PC-9 (cell line): ENCODE data around the gene B4GALNT2. TPM values are rescaled to one million over a fixed set of nuclear protein-coding genes. Genes with fewer than 3 reads are reported as not detected.
A peak's percentile ranks its signal among the peaks of the same experiment; 100 is the strongest.

Experiments
- BruUV-seq: library from RNA; stranded (reverse); fragments of 400-500 nt; replicated peaks from 2 replicates; lab custom pipeline; 2021; lab: Mats Ljungman, UMichigan
- CTCF ChIA-PET: fragments of 300-600 bp; sonication (Branson Sonifier 250); formaldehyde crosslinking; loops from one replicate; lab custom pipeline; 2022; ENCODE audit warnings: antibody characterized with exemption; lab: Charles Lee
- POLR2A ChIA-PET: fragments of 300-600 bp; sonication (Branson Sonifier 250); formaldehyde crosslinking; loops from one replicate; lab custom pipeline; 2022; ENCODE audit warnings: antibody characterized with exemption; ENCODE audit not compliant: unreplicated experiment; lab: Charles Lee
- DNase-seq, 2 experiments: peaks; one replicate each; pipeline versions ENCODE4 v3.0.0 to v3.0.0-alpha.2; 2015 to 2022; ENCODE audit warnings: mixed read lengths in 1 of 2
- H2AFZ ChIP-seq: fragments of 200-600 bp; sonication (generic); 2 replicates; pipeline ENCODE4 v1.8.1; 2017; ENCODE audit warnings: antibody characterized with exemption
- H3F3A ChIP-seq: fragments of 200-600 bp; sonication (generic); 2 replicates; pipeline ENCODE4 v1.8.1; 2017; ENCODE audit warnings: antibody characterized with exemption, mild to moderate bottlenecking, low read depth; ENCODE audit not compliant: insufficient read depth
- H3K27ac ChIP-seq: fragments of 200-600 bp; sonication (generic); 2 replicates; pipeline ENCODE4 v1.6.1; 2016; ENCODE audit warnings: mixed run types
- H3K27me3 ChIP-seq: fragments of 200-600 bp; sonication (generic); 2 replicates; pipeline ENCODE4 v1.6.1; 2016; ENCODE audit warnings: low read depth, mixed run types; ENCODE audit not compliant: insufficient read depth
- H3K36me3 ChIP-seq: fragments of 200-600 bp; sonication (generic); 2 replicates; pipeline ENCODE4 v1.6.1; 2016; ENCODE audit warnings: low read depth, mixed run types
- H3K4me1 ChIP-seq: fragments of 200-600 bp; sonication (generic); replicated peaks from 2 replicates; pipeline ENCODE4 v1.6.1; 2016; ENCODE audit warnings: mixed run types; ENCODE audit not compliant: insufficient read depth
- H3K4me2 ChIP-seq: fragments of 200-600 bp; sonication (generic); 2 replicates; pipeline ENCODE4 v1.6.1; 2017; ENCODE audit warnings: mixed run types
- H3K4me3 ChIP-seq: fragments of 200-600 bp; sonication (generic); 2 replicates; pipeline ENCODE4 v1.6.1; 2016; ENCODE audit warnings: mixed run types
- H3K79me2 ChIP-seq: fragments of 200-600 bp; sonication (generic); 2 replicates; pipeline ENCODE4 v1.6.1; 2017; ENCODE audit warnings: low read depth, mixed run types
- H3K9me2 ChIP-seq: fragments of 200-600 bp; sonication (generic); 2 replicates; pipeline ENCODE4 v1.8.1; 2017; ENCODE audit warnings: mild to moderate bottlenecking; ENCODE audit not compliant: insufficient read depth
- H3K9me3 ChIP-seq: fragments of 200-600 bp; sonication (generic); 2 replicates; pipeline ENCODE4 v1.8.1; 2016; ENCODE audit warnings: low read depth; ENCODE audit not compliant: insufficient read depth
- H4K20me1 ChIP-seq: fragments of 200-600 bp; sonication (generic); 2 replicates; pipeline ENCODE4 v1.8.1; 2017; ENCODE audit not compliant: insufficient read depth
- CTCF ChIP-seq: fragments of 200-600 bp; sonication (generic); conservative IDR thresholded peaks from 2 replicates; pipeline ENCODE4 v1.6.1; 2017; ENCODE audit warnings: mixed run types, antibody characterized with exemption, mild to moderate bottlenecking, moderate library complexity
- EZH2 ChIP-seq: fragments of 200-600 bp; sonication (generic); IDR thresholded peaks from 2 replicates; pipeline ENCODE4 v1.8.0; 2017; ENCODE audit warnings: antibody characterized with exemption, low read depth
- intact Hi-C: fragments of 100-400 bp; cut with micrococcal nuclease; formaldehyde crosslinking; loops from one replicate; pipeline ENCODE4 v1.10.0; 2022; ENCODE audit not compliant: unreplicated experiment
- total RNA-seq: library from RNA; stranded (reverse); gene quantifications from 2 replicates; pipeline ENCODE4 v1.2.3, GENCODE V29; 2021

The B4GALNT2 gene
- total RNA-seq, 1 experiment from 2014 or later = not detected

- H3K79me2 ChIP-seq = no peaks in the 10 kb centered on the region
- H4K20me1 ChIP-seq = no peaks in the 10 kb centered on the region
- H2AFZ ChIP-seq = no peak overlapping the region
- H3K9me2 ChIP-seq = no peaks in the 10 kb centered on the region
- TF ChIP-seq EZH2 (no peak), CTCF (no peak)
- intact Hi-C loops = no loop called here
- no peak overlapping the region for H3K27ac ChIP-seq
- POLR2A ChIA-PET = no interaction called here
- H3K36me3 ChIP-seq = no peaks in the 10 kb centered on the region
- peaks cover 34% of the 10 kb centered on the region for H3K27me3 ChIP-seq
- no peak for DNase-seq
- no peak overlapping the region for H3K4me2 ChIP-seq
- H3K4me1 ChIP-seq = peaks cover 6% of the 10 kb centered on the region; the same call in 1 of the 2 replicates
- H3K9me3 ChIP-seq = no peaks in the 10 kb centered on the region; the same call in 1 of the 2 replicates
- no TSS peak for BruUV-seq
- no peaks in the 10 kb centered on the region for H3F3A ChIP-seq
- H3K4me3 ChIP-seq = no peak overlapping the region
- CTCF ChIA-PET = interaction anchor here (0.7 kb wide), 1 partner anchor 528 kb away, joined by 4 read pairs; no protein-coding TSS in a partner anchor
These were observed 71.9 kb downstream of the B4GALNT2 start for GRCh38 chr17:49204516-49204915.

- peaks cover 14% of the 10 kb centered on the region for H3K27me3 ChIP-seq
- H3K9me3 ChIP-seq = no peaks in the 10 kb centered on the region; the same call in 1 of the 2 replicates
- H3K9me2 ChIP-seq = no peaks in the 10 kb centered on the region
- intact Hi-C loops = loop anchor here (1.0 kb wide), 1 partner anchor 16 kb away; no protein-coding TSS in a partner anchor
- CTCF ChIA-PET = interaction anchor here (0.5 to 1.7 kb wide), 7 partner anchors 13 to 993 kb away, joined by 3 to 5 read pairs (median 3); no protein-coding TSS in a partner anchor
- POLR2A ChIA-PET = interaction anchor here (1.0 kb wide), 1 partner anchor 17 kb away, joined by 4 read pairs; no protein-coding TSS in a partner anchor
- no peaks in the 10 kb centered on the region for H4K20me1 ChIP-seq
- H3K27ac ChIP-seq = no peak overlapping the region
- H3K4me1 ChIP-seq = peaks cover 8% of the 10 kb centered on the region; the same call in 1 of the 2 replicates
- DNase-seq = peak; percentile 49 to 63
- no TSS peak for BruUV-seq
- H2AFZ ChIP-seq = no peak overlapping the region
- no peaks in the 10 kb centered on the region for H3F3A ChIP-seq
- TF ChIP-seq EZH2 (no peak), CTCF (no peak)
- no peaks in the 10 kb centered on the region for H3K36me3 ChIP-seq
- no peak overlapping the region for H3K4me3 ChIP-seq
- no peaks in the 10 kb centered on the region for H3K79me2 ChIP-seq
- H3K4me2 ChIP-seq = no peak overlapping the region
These were observed 76.5 kb downstream of the B4GALNT2 start for GRCh38 chr17:49209061-49209571.

GRCh38 chr17:49210158-49211029, 77.8 kb downstream of the B4GALNT2 start, which contains the start of the genes ABI3 and GNGT2:
ABI3 (plus strand) TSS chr17:49210707; CDS start chr17:49210725, 18 bp downstream.
GNGT2 (minus strand) TSS chr17:49210574; CDS start chr17:49207422, 3,152 bp downstream.
- Histone ChIP-seq H3K36me3 (no peaks in the 10 kb centered on the region), H3K79me2 (no peaks in the 10 kb centered on the region), H3K27ac (no peak within 1 kb of the TSS), H3F3A (no peaks in the 10 kb centered on the region), H2AFZ (no peak within 1 kb of the TSS), H3K4me3 (no peak within 1 kb of the TSS), H3K9me2 (no peaks in the 10 kb centered on the region), H3K27me3 (0 out of 2 replicates have a peak, but pooled peaks cover 7% of the 10 kb centered on the region), H4K20me1 (no peaks in the 10 kb centered on the region), H3K4me2 (no peak within 1 kb of the TSS), H3K4me1 (peaks cover 8% of the 10 kb centered on the region; the same call in 1 of the 2 replicates), H3K9me3 (no peaks in the 10 kb centered on the region)
- DNase-seq = no peak
- POLR2A ChIA-PET = no interaction called here
- BruUV-seq = no TSS peak
- CTCF ChIA-PET = interaction anchor here (1.7 kb wide), 1 partner anchor 12 kb away, joined by 5 read pairs; no protein-coding TSS in a partner anchor
- TF ChIP-seq CTCF (no peak), EZH2 (no peak)
- intact Hi-C loops = no loop called here
